H1 (cell line): Measurements from ENCODE around the gene KIF26B. TPM values are rescaled to one million over a fixed set of nuclear protein-coding genes. Genes with fewer than 3 reads are reported as not detected.

Experiments used
- BRCA1 ChIP-seq: IDR thresholded peaks from 2 replicates; pipeline ENCODE4 v1.6.1; 2012; ENCODE audit warnings: low read depth, low read length, improper control_type of control experiment
- CBX8 ChIP-seq: fragments of 300-800, 300-1000 bp; sonication (generic); IDR thresholded peaks from 2 replicates; pipeline ENCODE4 v1.7.1; 2016; ENCODE audit warnings: low read depth, low read length, borderline replicate concordance
- CHD7 ChIP-seq: fragments of 300-600 bp; sonication (generic); IDR thresholded peaks from 2 replicates; pipeline ENCODE4 v1.7.1; 2012; ENCODE audit warnings: low read length, moderate library complexity, mild to moderate bottlenecking, inconsistent platforms; ENCODE audit not compliant: insufficient replicate concordance
- E2F6 ChIP-seq: IDR thresholded peaks from 2 replicates; pipeline ENCODE4 v1.6.1; 2012; ENCODE audit warnings: inconsistent platforms
- ZNF274 ChIP-seq: IDR thresholded peaks from 2 replicates; pipeline ENCODE4 v1.7.0; 2012; ENCODE audit warnings: low read length, borderline replicate concordance; ENCODE audit errors: extremely low read depth
- polyA plus RNA-seq, 7 experiments: library from polyadenylated mRNA; depleted of rRNA in 3 of 7; stranded (reverse) in 5 of 7; unstranded in 2 of 7; fragments of >200 nt in 5 of 7; fragments of 200-250 nt in 2 of 7; gene quantifications; 1 replicate in 5 of 7; 2 replicates in 1 of 7; 4 replicates in 1 of 7; pipeline versions ENCODE4 v1.2.1 to v1.2.3, GENCODE V29; 2011 to 2013; ENCODE audit warnings: missing spikeins in 2 of 7, mixed read lengths in 2 of 7
- total RNA-seq: library from RNA; stranded (reverse); fragmentation: NEBNext Ultra II Directional; extraction: Animal tissue kit (Norgen Biotek cat#: 25700); gene quantifications from 2 replicates; pipeline ENCODE4 v1.2.1, GENCODE V29; 2021
- TF ChIP-seq, protein P1 (sequence below): IDR thresholded peaks from 2 replicates; pipeline ENCODE4 v1.6.1; 2012; ENCODE audit warnings: low read length, inconsistent platforms

KIF26B gene
- total and polyA plus RNA-seq, 2 of the 8 experiments (the other 6 are each of a cell fraction or from before 2014, with no cell fraction given), result 0.06 to 0.28 TPM

GRCh38 chr1:245704765-245705164, 550.0 kb downstream of the KIF26B start (continued):
- TF ChIP-seq ZNF274 (no peak), BRCA1 (no peak), CBX8 (no peak), CHD7 (no peak), E2F6 (no peak)
- TF ChIP-seq, protein P1, sequence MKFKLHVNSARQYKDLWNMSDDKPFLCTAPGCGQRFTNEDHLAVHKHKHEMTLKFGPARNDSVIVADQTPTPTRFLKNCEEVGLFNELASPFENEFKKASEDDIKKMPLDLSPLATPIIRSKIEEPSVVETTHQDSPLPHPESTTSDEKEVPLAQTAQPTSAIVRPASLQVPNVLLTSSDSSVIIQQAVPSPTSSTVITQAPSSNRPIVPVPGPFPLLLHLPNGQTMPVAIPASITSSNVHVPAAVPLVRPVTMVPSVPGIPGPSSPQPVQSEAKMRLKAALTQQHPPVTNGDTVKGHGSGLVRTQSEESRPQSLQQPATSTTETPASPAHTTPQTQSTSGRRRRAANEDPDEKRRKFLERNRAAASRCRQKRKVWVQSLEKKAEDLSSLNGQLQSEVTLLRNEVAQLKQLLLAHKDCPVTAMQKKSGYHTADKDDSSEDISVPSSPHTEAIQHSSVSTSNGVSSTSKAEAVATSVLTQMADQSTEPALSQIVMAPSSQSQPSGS, result no peak
